ENCODE results near the gene PANX2.

Gene PANX2

DNA sequence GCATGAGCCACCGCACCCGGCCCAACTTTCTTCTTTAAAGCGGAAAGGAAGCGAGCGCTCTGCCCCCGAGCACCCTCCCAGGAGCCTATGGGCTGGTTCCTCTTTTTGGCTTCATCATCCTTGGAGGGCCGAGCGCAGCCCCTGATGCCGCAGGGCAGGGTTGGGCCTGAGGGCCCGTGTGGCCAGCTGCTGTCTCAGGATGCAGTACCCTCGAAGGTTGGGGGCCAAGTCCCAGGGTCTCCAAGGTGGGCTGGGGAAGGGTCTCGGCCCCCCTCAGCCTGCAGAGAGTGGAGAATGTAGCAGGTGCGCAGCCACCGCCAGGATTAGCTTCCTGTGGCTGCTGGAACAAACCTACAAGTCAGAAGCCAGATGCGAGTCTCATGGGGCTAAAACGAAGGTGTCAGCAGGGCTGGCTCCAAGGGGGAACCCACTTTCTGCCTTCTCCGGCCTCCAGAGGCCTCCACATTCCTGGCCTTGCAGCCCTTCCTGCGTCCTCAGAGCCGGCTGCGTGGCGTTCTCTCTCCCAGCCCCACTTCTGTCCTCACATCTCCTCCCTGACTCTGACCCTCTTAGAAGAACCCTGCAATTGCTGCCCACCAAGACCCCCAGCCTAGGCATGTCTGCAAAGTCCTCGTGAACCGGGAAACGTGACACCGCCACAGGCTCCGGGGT is 2.9 kb downstream of the PANX2 start:
- no peak for DNase-seq

DNA sequence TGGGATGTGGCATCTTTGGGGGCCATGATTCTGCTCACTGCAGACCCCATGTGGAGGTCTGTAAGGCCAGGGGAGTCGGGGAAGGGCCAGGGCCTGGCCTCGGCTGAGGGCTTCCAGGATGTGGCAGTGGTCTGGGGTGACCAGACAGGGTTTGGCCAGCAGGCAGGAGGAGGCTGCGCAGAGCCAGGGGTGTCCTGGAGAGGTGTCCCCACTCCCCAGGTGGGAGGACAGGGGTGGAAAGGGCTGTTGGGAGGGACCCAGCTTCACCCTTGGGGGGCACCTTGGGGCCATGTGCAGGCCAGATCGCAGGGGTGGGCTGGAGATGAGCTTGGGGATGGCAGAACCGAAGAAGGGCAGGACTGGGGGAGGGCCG is 3.4 kb downstream of the PANX2 start:
- DNase-seq, result no peak

DNA sequence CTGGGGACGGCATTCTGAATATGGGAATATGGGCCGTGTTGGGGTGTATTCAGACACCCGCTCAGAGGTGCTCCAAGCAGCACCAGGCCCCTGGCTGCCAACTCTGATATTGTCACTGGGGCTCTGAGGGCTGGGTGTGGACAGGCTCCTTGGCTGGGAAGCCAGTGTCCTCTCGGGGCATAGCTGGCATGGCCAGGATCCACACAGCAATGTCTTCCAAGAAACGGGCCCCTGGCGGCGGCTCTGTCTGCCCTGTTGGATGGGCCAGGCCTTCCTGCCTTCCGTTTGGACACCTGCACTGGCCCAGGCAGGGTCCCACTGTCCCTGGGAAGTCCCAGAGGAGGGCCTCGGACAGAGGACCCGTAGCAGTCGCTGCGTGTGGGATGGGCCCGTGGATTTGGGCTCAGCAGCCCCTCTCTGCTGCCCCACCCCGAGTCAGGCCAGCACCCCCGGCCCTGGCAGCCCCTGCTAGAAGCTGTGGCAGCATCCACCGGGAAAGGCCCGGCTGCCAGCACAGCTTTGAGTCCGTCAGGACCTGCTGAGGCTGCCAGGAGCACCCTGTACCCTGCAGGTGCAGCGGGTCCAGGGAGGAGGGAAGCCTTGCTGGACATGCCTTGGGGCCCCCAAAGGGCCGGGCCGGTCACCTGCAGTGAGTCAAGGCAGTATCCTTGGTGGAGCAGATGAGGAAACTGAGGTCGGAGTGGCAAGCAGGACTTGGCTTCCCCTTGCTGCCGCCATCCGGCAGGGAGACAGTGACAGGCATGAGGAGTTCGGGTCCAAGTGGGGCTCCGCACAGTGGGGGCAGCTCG is 4.1 kb downstream of the PANX2 start:
- DNase-seq, result no peak

DNA sequence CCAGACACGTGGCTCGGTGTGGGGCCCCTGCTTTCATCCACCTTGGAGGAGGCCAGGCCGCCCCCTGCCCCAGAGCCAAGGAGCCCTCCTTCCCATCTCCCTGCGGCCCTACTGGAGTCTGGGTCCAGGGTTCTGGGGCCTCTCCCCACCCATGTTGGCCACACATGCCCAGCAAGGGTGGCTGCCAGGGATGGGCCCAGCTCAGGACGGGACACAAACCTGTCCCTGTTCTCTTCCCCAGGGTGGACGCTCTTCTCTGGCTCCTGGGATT is 4.6 kb downstream of the PANX2 start:
- DNase-seq, result no peak

DNA sequence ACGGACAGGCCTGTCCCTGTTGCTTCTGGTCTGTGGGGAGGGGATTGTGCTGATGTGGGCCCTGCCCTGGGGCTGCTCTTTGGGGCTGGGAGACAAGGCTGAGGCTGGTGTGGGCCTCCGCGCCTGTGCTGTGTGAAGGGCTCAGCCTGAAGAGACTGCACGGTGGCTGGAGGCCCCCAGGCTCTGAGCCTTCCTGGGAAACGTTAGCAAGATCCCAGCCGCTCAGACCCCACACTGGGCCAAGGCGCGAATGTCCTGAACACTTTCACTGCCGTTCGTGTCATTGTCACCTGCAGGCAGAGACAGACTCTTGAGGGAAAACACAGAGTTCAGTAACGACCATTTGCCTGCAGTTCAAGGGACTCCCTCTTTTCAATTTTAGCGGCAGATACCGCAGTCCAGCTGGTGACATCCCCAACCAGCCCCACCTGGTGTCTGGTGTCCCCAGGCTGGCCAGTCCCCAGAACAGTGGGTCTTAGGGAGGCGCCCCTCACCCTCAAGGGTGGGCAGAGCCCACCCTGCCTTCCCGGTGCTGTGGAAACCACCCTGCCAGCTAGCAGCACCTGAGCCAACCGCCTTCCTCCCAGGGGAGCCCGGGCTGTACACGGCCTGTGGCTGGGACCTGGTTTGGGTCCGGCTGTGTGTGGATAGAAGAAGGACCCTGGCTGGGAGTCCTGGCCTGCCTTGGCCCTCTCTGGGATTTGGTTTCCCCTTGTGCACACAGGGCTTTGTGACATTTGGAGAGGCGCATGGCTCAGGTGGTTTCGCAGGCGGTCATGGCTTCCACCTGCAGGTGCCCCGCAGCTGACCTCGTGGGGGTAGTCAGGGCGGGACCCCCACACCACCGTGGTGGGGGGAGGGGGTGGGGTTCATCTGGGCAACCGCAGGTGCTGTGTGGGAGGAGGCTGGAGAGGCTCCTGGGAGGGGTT is 5.7 kb downstream of the PANX2 start:
- DNase-seq, result no peak

DNA sequence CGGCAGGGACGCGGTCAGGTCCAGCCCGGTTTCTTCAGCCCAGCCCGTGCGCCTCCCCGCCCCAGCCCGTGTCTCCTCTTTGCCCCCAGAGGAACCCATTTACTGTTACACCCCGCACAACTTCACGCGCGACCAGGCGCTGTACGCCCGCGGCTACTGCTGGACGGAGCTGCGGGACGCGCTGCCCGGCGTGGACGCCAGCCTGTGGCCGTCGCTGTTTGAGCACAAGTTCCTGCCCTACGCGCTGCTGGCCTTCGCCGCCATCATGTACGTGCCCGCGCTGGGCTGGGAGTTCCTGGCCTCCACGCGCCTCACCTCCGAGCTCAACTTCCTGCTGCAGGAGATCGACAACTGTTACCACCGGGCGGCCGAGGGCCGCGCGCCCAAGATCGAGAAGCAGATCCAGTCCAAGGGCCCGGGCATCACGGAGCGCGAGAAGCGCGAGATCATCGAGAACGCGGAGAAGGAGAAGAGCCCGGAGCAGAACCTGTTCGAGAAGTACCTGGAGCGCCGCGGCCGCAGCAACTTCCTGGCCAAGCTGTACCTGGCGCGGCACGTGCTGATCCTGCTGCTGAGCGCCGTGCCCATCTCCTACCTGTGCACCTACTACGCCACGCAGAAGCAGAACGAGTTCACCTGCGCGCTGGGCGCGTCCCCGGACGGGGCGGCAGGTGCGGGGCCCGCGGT is 6.5 kb downstream of the PANX2 start:
- no peak for DNase-seq

DNA sequence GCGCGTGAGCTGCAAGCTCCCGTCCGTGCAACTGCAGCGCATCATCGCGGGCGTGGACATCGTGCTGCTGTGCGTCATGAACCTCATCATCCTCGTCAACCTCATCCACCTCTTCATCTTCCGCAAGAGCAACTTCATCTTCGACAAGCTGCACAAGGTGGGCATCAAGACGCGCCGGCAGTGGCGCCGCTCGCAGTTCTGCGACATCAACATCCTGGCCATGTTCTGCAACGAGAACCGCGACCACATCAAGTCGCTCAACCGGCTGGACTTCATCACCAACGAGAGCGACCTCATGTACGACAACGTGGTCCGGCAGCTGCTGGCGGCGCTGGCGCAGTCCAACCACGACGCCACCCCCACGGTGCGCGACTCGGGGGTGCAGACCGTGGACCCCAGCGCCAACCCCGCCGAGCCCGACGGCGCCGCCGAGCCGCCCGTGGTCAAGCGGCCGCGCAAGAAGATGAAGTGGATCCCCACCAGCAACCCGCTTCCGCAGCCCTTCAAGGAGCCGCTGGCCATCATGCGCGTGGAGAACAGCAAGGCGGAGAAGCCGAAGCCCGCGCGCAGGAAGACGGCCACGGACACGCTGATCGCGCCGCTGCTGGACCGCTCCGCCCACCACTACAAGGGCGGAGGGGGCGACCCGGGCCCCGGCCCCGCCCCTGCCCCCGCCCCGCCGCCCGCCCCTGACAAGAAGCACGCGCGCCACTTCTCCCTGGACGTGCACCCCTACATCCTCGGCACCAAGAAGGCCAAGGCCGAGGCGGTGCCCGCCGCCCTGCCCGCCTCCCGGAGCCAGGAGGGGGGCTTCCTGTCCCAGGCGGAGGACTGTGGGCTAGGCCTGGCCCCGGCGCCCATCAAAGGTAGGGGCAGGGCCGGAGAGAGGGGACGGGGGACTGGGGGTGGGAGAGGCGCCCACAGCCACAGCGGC is 7.3 kb downstream of the PANX2 start:
- DNase-seq, result no peak

DNA sequence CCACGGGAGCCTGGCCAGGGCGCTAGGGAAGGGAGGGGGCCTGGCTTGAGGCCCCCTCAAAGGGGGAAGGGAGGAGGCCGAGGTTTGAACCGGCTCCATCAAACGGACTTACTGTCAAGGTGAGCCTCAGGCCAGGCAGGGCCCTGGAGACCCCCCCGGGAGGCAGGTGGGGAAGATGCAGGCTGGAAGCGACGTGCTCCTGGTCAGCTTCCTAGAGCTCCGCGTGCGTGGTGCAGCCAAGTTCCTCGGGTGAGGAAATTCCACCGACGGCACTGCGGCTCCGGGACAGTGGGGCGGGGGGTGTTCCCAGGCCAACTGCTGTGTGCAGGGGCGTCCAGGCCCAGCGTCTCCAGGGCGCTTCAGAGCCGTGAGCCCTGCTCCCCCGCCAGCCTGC is 7.9 kb downstream of the PANX2 start:
- DNase-seq, result no peak

DNA sequence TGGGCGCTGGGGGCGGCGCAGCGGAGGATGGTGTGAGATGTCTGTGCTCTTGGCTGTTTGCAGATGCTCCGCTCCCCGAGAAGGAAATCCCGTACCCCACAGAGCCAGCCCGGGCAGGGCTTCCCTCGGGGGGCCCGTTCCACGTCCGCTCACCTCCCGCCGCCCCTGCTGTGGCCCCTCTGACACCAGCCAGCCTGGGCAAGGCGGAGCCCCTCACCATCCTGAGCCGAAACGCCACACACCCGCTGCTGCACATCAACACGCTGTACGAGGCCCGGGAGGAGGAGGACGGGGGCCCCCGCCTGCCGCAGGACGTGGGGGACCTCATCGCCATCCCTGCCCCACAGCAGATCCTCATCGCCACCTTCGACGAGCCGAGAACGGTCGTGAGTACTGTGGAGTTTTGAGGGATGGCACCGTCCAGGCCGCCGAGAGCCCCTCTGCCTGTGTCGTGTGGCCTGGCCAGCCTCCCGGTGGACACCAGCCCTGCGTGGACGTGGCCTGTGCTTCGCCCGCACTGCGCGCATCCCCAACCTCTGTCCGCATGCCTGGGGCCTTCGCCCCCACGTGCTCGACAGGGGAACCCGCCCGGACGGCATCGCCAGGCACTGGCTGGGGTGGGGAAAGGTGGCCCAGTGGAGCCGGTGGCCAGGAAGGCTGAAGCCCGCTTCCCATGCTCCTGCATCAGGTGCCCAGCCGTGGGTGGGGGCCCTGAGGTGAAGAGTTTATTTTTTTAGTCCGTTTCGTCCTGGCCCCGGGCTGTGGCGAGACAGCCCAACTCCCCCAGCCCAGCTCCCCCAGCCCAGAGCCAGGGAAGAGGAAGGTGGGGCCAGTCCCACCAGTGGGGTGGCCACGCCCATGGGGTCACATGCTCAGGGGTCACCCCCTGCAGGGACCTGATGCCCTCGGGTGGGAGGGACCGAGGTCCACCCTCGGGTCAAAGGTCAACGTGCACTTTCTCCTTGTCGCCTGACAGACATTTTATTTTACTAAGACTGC is 8.6 kb downstream of the PANX2 start:
- DNase-seq, result no peak

DNA sequence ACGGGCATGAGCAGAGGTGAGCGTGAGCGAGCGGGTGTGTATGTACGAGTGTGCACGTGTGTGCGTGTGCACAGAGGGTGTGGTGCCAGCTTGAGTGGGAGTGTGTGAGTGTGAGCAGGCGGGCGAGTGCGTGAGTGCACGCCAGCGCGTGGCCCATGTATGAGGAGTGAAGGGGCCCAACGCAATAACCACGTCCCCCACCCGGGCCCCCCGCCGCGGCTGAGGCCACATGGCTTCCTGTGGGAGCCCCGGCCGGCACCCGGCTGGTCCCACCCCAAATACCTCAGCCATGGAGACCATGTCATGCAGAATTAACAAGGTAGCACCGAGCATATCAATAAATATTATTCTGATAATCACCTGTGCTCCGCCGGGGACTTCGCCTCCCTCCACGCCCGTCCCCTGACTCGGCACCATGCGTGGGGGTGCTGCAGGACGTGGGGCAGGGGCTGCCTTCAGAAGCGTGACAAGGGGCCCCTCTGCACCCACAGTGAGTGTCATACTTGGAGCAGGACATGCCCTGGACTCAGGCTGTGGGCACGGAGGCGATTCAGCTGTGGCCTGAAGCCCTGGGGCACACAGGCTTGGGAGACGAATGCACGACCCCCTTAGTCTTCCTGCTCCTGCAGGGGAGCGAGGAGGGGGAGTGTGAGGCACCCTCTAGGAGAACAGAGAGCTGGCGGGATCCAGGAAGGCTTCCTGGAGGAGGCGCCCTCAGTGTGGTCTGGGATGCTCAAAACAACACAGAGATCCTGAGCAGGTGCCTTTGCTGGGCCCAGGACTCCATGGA is 9.6 kb downstream of the PANX2 start:
- no peak for DNase-seq

DNA sequence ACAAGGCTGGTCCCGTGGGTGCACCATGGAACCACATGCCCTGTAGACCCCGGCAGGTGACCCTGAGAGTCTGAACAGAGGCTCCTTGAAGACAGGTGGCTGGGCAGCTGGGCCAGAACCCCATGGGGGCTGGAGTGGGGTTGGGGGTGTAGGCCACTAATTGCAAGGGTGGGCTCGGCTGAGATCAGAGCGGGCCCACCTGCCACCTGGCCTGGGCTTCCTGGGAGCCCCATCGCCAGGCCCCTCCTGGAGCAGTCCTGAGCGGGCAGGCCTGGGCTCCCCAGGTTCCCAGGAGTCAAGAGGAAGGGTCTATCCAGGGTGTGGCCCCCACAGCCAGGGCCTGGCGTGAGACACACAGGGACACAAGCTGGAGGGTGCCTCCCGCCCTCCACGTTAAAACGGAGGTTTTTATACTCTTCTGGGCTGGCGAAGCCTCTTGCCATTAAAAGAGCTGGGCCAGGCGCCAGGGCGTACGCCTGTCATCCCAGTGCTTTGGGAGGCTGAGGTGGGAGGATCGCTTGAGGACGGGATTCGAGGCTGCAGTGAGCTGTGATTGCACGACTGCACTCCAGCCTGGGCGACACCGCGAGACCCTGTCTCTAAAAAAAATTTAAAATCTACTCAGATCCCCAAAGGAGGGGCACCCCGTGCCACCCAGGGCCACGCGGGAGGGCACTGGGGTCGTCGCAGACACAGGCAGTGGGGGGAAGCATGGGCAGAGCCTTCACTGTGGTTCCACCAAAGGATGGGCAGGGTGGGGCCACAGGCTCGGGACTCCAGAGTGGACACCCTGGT is 10.4 kb downstream of the PANX2 start:
- no peak for DNase-seq

DNA sequence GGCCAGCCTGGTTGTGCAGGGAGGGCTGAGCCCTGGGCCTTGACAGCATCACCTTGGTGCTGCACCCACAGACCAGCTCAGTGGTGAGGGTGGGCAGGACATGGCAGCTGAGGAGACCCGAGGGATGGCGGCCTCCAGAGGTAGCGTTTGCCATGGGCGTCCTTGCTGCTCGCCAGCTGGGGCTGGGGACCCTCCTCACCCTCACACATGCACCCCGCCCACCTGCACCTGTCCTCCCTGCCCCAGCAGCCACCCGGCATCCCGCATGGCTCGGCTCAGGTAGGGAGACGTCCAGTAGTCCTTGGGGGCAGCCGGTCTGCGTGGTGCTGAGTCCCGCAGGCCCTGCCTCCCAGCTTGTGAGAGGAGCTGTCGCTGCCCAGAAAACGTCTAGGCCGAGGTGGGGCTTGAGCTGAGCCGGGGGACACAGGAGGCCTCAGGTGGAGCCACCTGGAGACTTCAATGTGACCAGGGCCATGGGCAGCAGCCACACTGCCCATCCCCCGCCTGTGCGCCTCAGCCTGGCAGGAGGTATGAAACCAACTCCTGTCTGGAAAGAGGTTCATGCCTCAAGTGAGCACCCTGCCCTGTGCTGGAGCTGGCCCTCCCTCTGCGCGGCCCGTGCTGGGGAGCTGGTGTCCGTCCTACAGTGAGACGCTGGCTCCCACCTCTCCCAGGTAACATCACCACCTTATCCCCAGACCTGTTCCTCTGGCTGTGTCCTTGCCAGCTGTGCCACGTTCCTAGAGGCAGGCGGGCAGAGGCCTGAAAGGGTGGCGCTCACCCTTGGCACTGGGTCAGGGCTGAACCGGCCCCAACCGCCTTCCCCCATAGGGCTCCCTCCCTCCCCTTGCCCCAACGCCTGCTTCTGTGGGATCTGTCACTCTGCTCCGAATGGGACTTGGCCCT is 11.9 kb downstream of the PANX2 start:
- DNase-seq, result no peak

DNA sequence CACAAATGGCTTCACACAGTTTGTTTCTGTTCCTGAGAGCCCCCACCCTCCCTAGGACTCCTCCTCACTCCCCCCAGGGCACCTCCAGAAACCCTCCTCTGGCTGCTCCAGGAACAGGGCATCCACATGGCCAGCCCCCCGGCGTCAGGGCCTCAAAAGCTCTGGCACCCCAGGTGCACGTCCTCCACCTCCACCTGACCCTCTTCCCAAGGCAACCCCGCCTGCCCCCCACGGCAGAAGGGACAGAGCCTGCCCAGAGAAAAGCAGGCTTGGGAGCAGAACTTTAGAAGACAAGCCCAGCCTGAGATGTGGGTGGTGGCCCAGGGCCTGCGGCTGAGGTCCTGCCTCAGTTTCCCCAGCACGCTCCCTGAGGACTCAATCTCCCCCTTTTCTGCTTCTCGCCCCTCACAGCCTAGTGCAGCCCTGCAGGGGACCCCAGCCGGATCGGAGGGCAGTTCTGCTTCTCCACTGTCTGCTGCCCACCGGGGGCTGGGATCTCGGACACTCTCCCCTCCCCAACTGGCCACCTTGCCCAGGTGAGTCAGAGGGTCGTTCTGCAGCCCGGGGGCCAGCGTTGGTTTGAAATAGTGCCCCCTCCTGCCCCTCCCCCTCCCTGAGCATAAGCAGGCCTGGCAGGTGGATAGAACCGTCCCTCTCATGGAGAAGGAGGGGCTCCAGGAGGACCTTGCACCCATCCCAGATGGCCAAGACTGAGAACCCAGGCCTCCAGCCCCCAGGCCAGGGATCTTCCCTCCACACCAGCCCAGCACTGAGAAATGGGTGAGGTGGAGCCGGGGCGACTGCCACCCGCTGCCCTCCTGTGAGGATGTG is 12.8 kb downstream of the PANX2 start:
- DNase-seq, result no peak

DNA sequence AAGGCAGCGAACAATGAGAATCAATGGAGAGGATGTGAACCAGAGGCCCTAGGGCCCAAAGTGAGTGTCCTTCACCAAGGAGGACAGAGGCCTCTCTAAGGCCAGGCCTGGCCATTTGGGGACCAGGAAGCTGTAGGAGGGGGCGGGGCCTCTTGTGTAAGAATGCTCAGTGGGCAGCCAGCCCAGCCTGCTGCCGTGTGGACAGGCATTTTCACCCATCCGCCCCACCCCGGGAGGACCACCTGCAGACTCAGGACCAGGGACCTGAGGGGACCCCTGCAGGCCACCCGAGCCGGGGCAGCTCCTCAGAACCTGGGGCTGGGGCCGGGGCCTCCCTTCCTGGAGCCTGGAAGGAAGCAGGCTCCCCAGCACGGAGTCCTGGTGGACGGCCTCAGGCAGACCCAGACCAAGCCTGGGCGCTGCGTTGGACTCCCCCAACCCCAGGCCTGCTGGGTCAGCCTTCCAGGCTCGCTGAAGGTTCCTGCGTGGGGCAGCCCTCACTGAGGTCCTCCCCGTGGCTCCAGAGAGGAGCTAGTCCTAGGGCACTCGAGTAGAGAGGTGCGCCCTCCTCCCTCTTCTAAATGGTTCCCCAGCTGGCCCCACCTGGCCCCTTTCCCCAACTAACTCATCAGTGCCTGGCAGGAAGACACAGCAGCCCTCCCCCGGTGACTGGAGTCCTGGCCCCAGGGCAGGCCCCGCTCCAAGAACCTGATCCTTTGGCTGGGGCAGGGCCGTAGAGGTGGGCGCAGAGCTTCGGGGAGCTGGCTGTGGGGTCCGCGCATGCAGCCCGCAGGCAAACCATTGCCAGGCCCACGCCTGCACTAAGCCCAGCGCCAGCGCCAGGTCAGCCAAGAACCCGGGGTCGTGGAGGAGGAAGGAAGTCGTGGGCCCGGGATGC is 13.7 kb downstream of the PANX2 start:
- no peak for DNase-seq

DNA sequence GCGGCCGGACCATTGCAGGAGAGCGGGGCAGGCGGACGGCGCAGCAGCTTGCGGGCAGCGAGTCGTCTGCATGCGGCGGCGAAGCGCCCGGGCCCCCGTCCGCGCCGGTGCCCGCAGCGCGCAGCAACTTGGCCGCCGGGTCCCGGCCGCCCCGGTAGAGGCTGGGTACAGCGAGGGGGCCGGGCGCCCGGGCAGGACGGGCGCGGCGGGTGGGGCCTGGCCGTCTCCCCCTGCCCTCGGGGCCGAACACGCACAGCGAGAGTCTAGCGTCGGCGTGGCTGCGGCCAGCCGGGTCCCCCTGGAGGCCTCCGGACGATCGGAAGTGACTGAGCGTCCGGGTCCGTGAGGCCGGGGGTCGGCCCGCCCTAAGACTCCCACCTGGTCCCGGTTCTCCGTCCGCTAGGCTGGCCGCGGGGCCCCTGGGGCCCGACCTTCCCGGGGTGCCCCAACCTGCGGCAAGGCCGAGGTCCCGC is 14.4 kb downstream of the PANX2 start:
- no peak for DNase-seq
